Measurements from ENCODE around the gene LRRC70. TPM values are rescaled to one million over a fixed set of nuclear protein-coding genes. Genes with fewer than 3 reads are reported as not detected.
"Not testable (repeated sequence)": the region's sequence is repeated elsewhere in the genome, so short reads cannot be mapped to it uniquely, and the experiment has no call there.

LRRC70 gene
- total RNA-seq, 1 donor from 2014 or later, result 1.1 TPM

GRCh38 chr5:62558941-62559340 lies 19.7 kb upstream of the LRRC70 start:
- no peak for TF ChIP-seq CTCF (conservative IDR thresholded peaks at IDR 0.05)
- peaks cover 32% of the 10 kb centered on the region for H3K36me3 Mint-ChIP-seq
- no peak overlapping the region for H3K4me3 Mint-ChIP-seq
- no peaks in the 10 kb centered on the region for H3K27me3 Mint-ChIP-seq
- H3K4me1 Mint-ChIP-seq (ENCODE audit: unreplicated experiment), result no peaks in the 10 kb centered on the region
- no peaks in the 10 kb centered on the region for H3K9me3 Mint-ChIP-seq
- no peak for DNase-seq (ENCODE audit: extremely low spot score, unreplicated experiment)
- H3K27ac Mint-ChIP-seq, result no peak overlapping the region

GRCh38 chr5:62560786-62561185 lies 17.8 kb upstream of the LRRC70 start:
- no peak for TF ChIP-seq CTCF (conservative IDR thresholded peaks at IDR 0.05)
- peaks cover 42% of the 10 kb centered on the region for H3K36me3 Mint-ChIP-seq
- H3K27ac Mint-ChIP-seq, result no peak overlapping the region
- no peaks in the 10 kb centered on the region for H3K9me3 Mint-ChIP-seq
- H3K4me1 Mint-ChIP-seq (ENCODE audit: unreplicated experiment), result no peaks in the 10 kb centered on the region
- no peak overlapping the region for H3K4me3 Mint-ChIP-seq
- H3K27me3 Mint-ChIP-seq, result no peaks in the 10 kb centered on the region
- DNase-seq (ENCODE audit: extremely low spot score, unreplicated experiment), result no peak

- Mint-ChIP-seq H3K27ac (no peak overlapping the region), H3K36me3 (peaks cover 46% of the 10 kb centered on the region), H3K27me3 (no peaks in the 10 kb centered on the region), H3K4me3 (no peak overlapping the region), H3K9me3 (no peaks in the 10 kb centered on the region), H3K4me1 (ENCODE audit: unreplicated experiment) (no peaks in the 10 kb centered on the region)
- TF ChIP-seq CTCF (conservative IDR thresholded peaks at IDR 0.05), result no peak
- no peak for DNase-seq (ENCODE audit: extremely low spot score, unreplicated experiment)
Observed at GRCh38 chr5:62561896-62562295, 16.7 kb upstream of the LRRC70 start.

GRCh38 chr5:62562867-62563266 lies 15.8 kb upstream of the LRRC70 start:
- H3K36me3 Mint-ChIP-seq, result peaks cover 47% of the 10 kb centered on the region
- H3K27ac Mint-ChIP-seq, result no peak overlapping the region
- H3K4me3 Mint-ChIP-seq, result no peak overlapping the region
- no peaks in the 10 kb centered on the region for H3K27me3 Mint-ChIP-seq
- no peak for DNase-seq (ENCODE audit: extremely low spot score, unreplicated experiment)
- no peaks in the 10 kb centered on the region for H3K9me3 Mint-ChIP-seq
- no peaks in the 10 kb centered on the region for H3K4me1 Mint-ChIP-seq (ENCODE audit: unreplicated experiment)
- peak; percentile 41 for TF ChIP-seq CTCF (conservative IDR thresholded peaks at IDR 0.05)

- Mint-ChIP-seq H3K4me1 (ENCODE audit: unreplicated experiment) (no peaks in the 10 kb centered on the region), H3K4me3 (no peak overlapping the region), H3K9me3 (no peaks in the 10 kb centered on the region), H3K27ac (no peak overlapping the region), H3K36me3 (peaks cover 55% of the 10 kb centered on the region), H3K27me3 (no peaks in the 10 kb centered on the region)
- DNase-seq (ENCODE audit: extremely low spot score, unreplicated experiment), result no peak
- no peak for TF ChIP-seq CTCF (conservative IDR thresholded peaks at IDR 0.05)
Observed at GRCh38 chr5:62564101-62564500, 14.5 kb upstream of the LRRC70 start.

GRCh38 chr5:62565740-62566139 lies 12.9 kb upstream of the LRRC70 start:
- not testable (repeated sequence) for H3K4me1 Mint-ChIP-seq (ENCODE audit: unreplicated experiment); H3K27me3 Mint-ChIP-seq; H3K27ac Mint-ChIP-seq

More at GRCh38 chr5:62565740-62566139, 12.9 kb upstream of the LRRC70 start:
- not testable (repeated sequence) for H3K9me3 Mint-ChIP-seq; DNase-seq (ENCODE audit: extremely low spot score, unreplicated experiment); H3K4me3 Mint-ChIP-seq
- H3K36me3 Mint-ChIP-seq, result peaks cover 51% of the 10 kb centered on the region

Data from type B pancreatic cell (in vitro differentiated cells).